ENCODE data around the gene DNAI7. TPM values are rescaled to one million over a fixed set of nuclear protein-coding genes. Genes with fewer than 3 reads are reported as not detected.

Gene DNAI7
- total and polyA plus RNA-seq, 2 of the 8 experiments (the other 6 are each of a cell fraction or from before 2014, with no cell fraction given): 0.12 to 0.28 TPM

- POLR2A ChIA-PET (ENCODE audit: partially characterized antibody): no interaction called here
- H2AFZ ChIP-seq (ENCODE audit: low read length): no peak overlapping the region
- TF ChIP-seq POLR2A (IDR thresholded peaks at IDR 0.05; ENCODE audit: control extremely low read depth in 1 of 2, low read depth in 2 of 2, low read length in 2 of 2) (no peak), SAP30 (IDR thresholded peaks at IDR 0.05; ENCODE audit: insufficient read depth, insufficient replicate concordance, low read length) (no peak), ATF3 (IDR thresholded peaks at IDR 0.05; ENCODE audit: insufficient read depth, low read depth, low read length) (no peak), KDM1A (IDR thresholded peaks at IDR 0.05; ENCODE audit: borderline replicate concordance, low read length) (no peak), CHD2 (IDR thresholded peaks at IDR 0.05; ENCODE audit: low read length) (no peak), SP1 (IDR thresholded peaks at IDR 0.05; ENCODE audit: low read depth, low read length) (no peak), MAX (IDR thresholded peaks at IDR 0.05) (no peak), TEAD4 (IDR thresholded peaks at IDR 0.05; ENCODE audit: low read depth, low read length) (no peak), SP2 (IDR thresholded peaks at IDR 0.05; ENCODE audit: low read length) (no peak), HDAC2 (IDR thresholded peaks at IDR 0.05; ENCODE audit: borderline replicate concordance in 1 of 2, low read depth in 2 of 2, low read length in 2 of 2) (no peak)
Observed at GRCh38 chr12:25200703-25201102, 5.7 kb upstream of the DNAI7 start.

More at GRCh38 chr12:25200703-25201102, 5.7 kb upstream of the DNAI7 start:
- H4K8ac ChIP-seq (ENCODE audit: extremely low read depth, insufficient read depth, low read length): no peak overlapping the region
- H3K23ac ChIP-seq (ENCODE audit: insufficient read length): no peak overlapping the region
- H2BK120ac ChIP-seq (replicated peaks; ENCODE audit: low read depth, low read length): no peak overlapping the region
- no peak overlapping the region for H2BK5ac ChIP-seq (ENCODE audit: low read depth, low read length)
- H2AK5ac ChIP-seq (ENCODE audit: low read depth, low read length): no peak overlapping the region
- peaks cover 0 to 2% of the 10 kb centered on the region in 2 experiments for H4K20me1 ChIP-seq (replicated peaks in 1 of 2; ENCODE audit: control insufficient read depth in 1 of 2, insufficient read depth in 2 of 2, low read length in 2 of 2)
- FAIRE-seq (no peak), DNase-seq (ENCODE audit: low read depth in 1 of 2, low spot score in 2 of 2) (no peak)
- H3K4ac ChIP-seq (replicated peaks; ENCODE audit: insufficient read length, low read depth, low read length): no peak overlapping the region
- no peaks in the 10 kb centered on the region for H3K9me3 ChIP-seq (ENCODE audit: insufficient read depth in 2 of 2, low read depth in 1 of 2, low read length in 1 of 2)
- no peak overlapping the region for H3K4me3 ChIP-seq (ENCODE audit: extremely low read depth in 1 of 4, insufficient read depth in 2 of 4, low read depth in 3 of 4, low read length in 4 of 4)
- no peaks in the 10 kb centered on the region for H3K27me3 ChIP-seq (replicated peaks in 1 of 4; ENCODE audit: control insufficient read depth in 3 of 4, extremely low read depth in 1 of 4, insufficient read depth in 3 of 4, low read length in 3 of 4)
- 100% methylated on average over 1 of the region's 1 CpG; no CpG with 5 or more reads in 1 of the 2 experiments for WGBS, 2 experiments (ENCODE audit: extremely low coverage in 1 of 2, insufficient coverage in 1 of 2, insufficient read length in 1 of 2, insufficient replicate concordance in 2 of 2, low coverage in 1 of 2, low lambda C conversion rate in 2 of 2, missing lambda C conversion rate in 1 of 2)
- no peak overlapping the region for H2BK20ac ChIP-seq (ENCODE audit: low read length)
- no peak overlapping the region for H3K14ac ChIP-seq (ENCODE audit: insufficient read length)
- no peak overlapping the region for H2BK12ac ChIP-seq (ENCODE audit: low read depth, low read length)
- no peak overlapping the region for H2BK15ac ChIP-seq (ENCODE audit: low read length)
- no peak overlapping the region for H3K56ac ChIP-seq (replicated peaks; ENCODE audit: insufficient read length, low read depth, low read length)
- no peaks in the 10 kb centered on the region for H3K23me2 ChIP-seq (ENCODE audit: low read depth, low read length)
- no peaks in the 10 kb centered on the region for H3K79me1 ChIP-seq (ENCODE audit: low read depth, low read length)
- no peak overlapping the region for H4K91ac ChIP-seq (replicated peaks; ENCODE audit: insufficient read length, low read length)
- peaks cover 0 to 3% (median 0%) of the 10 kb centered on the region in 4 experiments; a peak in 1 of 8 replicates for H3K36me3 ChIP-seq (ENCODE audit: control insufficient read depth in 2 of 4, insufficient read depth in 4 of 4, low read length in 3 of 4)
- no peak overlapping the region for H3K27ac ChIP-seq (ENCODE audit: low read depth, low read length)
- H3K79me2 ChIP-seq (ENCODE audit: control insufficient read depth in 1 of 2, insufficient read depth in 2 of 2, low read length in 2 of 2): no peaks in the 10 kb centered on the region
- no peak overlapping the region for H4K5ac ChIP-seq (ENCODE audit: insufficient read length, low read depth, low read length)
- H3K18ac ChIP-seq (ENCODE audit: extremely low read depth, low read length): no peak overlapping the region
- no peak overlapping the region for H3K4me2 ChIP-seq (ENCODE audit: insufficient read depth in 1 of 2, low read depth in 2 of 2, low read length in 2 of 2)
- H3K9ac ChIP-seq (replicated peaks in 1 of 4; ENCODE audit: extremely low read depth in 1 of 4, low read depth in 3 of 4, low read length in 3 of 4): no peak overlapping the region
- H3K4me1 ChIP-seq (replicated peaks in 1 of 4; ENCODE audit: control insufficient read depth in 3 of 4, insufficient read depth in 4 of 4, low read length in 3 of 4): peaks cover 0 to 3% (median 0%) of the 10 kb centered on the region in 4 experiments; a peak in 1 of 7 replicates
- CTCF ChIA-PET (ENCODE audit: partially characterized antibody): no interaction called here
